Activated T-helper 1 cell treated with Interleukin-2 at 50 U/mL for 16 hours (primary cell): ENCODE measurements around the gene USP7.
A peak's percentile ranks its signal among the peaks of the same experiment; 100 is the strongest.
"Not testable (repeated sequence)": the region's sequence is repeated elsewhere in the genome, so short reads cannot be mapped to it uniquely, and the experiment has no call there.

Source experiments
- DNase-seq: peaks from one replicate; pipeline ENCODE4 v3.0.0-alpha.2; 2020; ENCODE audit warnings: low read depth

USP7 gene

DNA sequence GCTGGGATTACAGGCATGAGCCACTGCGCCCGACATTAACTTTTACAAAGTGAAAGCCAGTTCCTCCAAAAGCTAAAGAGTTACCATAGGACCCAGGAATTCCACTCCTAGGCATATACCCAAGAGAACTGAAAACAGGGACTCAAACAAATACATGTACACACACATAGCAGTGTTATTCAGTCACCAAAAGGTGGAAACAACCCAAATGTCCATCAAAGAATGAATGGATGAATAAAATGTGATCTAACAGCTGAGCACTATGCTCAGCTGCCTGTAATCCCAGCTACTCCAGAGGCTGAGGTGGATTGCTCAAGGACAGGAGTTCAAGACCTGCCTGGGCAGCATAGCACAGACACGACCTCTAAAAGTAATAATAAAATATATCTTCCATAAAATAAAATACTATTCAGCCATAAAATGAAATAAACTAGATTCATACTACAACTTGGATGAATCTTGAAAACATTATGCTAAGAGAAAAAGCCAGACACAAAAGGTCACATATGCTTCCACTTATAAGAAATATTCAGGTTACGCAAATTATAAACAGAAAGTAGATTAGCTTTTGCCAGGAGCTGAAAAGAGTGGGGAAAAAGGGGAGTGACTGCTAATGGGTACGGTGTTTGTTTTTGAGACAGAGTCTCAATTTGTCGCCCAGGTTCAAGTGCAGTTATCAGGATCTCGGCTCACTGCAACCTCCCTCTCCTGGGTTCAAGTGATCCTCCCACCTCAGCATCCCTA lies 9.3 kb upstream of the USP7 start:
- DNase-seq, result no peak

GRCh38 chr16:8971416-8971815 lies 7.7 kb upstream of the USP7 start:
- no peak for DNase-seq

GRCh38 chr16:8969202-8969897 lies 5.6 kb upstream of the USP7 start:
- not testable (repeated sequence) for DNase-seq

GRCh38 chr16:8968054-8968453 lies 4.3 kb upstream of the USP7 start:
- not testable (repeated sequence) for DNase-seq

DNA sequence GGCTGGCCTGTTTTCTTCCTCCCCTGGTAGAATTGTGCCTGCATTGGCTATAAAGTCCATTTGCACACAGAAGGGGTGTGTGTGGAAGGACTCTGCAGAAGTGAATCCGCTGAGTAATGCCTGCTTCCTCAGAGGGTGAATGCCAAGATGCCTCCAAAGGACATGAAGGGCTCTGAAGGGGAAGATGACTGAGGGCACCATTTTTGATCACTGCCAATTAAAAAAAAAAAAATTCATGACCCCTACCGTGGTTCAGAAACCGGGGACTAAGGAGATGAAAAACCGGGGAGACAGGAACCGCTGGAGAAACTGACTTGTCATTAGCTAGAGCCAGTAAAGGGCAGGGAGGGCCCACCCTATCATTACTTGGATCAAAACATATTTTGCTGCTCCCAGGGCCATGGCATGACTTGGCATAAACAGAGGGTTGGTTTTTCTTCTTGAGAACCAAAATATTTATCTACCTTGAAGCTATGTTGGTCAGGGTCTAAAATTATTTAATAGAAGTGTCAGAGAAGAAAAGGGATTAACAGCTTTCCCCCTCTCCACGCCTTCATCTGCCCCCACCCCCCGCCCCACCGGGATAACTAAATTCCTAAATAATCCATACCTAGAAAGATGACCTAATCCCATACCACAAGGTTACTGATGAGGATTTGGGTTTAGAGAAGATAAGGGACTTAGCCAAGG lies 3.6 kb upstream of the USP7 start:
- no peak for DNase-seq

DNA sequence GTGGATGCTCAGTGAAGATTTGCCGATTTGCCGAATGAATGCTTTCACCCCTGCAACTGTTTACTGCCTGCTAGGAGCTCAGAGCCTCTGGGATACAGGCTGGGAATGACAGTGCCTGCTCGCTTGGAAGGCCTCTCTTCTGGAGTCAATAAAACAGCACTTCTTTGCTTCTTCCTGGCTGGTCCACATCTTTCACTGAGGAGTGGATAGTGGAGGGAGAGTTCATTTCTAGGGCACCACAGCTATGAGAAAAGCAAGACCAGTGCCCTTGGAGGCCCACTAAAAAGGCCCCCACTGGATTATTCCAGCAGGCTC lies 3.1 kb upstream of the USP7 start:
- DNase-seq, result no peak

GRCh38 chr16:8964462-8964861 lies 756 bp upstream of the USP7 start:
- DNase-seq, result no peak

DNA sequence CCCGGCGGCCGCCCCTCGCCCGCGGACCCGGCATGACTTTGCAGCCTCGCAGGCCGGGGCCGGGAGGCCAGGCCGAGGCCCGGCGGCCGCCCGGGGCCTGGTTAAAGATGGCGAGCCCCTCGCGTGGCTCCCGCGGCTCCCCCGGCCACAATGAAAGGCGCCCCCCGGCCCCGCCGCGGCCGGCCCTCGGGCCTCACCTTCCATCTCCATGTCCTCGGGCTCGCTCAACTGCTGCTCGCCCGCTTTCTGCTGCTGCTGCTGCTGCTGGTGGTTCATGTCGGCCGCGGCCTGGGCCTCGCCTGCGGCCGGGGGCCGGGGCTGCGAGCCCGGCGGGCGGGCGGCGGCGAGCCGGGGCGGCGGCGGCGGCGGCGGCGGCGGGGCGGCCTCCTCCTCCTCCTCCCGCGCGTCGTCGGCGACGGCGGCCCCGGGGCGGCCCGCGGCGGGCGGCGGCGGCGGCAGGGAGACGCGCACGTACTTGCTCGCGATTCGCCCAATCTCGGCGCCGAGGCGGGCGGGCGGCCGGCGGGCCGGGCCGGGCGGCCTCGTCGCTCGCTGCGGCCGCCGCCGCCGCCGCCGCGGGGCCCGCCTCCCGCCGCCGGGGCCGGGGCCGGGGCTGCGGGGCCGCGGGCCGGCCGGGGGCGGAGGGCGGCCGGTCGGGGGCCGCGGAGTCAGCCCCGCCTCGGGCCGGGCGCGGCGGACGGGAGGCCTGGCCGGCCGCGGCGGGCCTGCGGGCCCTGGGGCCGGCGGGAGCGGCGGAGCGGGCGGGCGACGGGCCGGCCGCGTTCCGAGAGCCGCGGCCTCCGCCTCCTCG lies 491 bp downstream of the USP7 start:
- no peak for DNase-seq

DNA sequence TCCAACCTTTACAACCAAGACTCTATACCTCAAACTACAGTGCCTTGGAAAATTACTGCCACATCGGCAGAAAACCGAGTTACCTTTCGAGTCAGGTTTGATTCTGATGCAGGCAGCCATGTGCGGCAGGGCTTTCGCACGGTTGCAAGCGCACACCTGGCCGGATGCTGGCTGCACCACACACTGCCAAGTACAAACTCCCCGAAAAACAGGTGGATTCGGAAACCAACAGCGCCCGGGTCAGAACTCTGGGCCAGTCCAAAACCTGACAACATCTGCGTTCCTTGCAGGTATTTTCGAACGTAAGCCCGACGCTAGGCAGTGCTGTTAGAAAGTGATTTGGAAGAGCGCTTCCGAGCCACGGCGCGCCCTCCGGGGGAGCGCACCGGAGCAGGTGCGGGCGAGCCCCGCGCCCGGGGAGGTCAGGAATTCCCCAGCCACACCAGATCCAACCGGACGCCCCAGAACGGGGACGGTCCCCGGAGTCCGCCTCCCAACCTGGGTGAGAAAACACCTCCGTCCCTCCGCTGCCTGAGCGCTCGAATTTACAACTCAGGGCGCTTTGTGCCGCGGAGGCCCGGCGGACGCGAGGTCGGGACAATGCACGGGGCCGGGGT lies 1.2 kb downstream of the USP7 start:
- DNase-seq, result peak; percentile 45

- DNase-seq, result no peak
These were observed 1.8 kb downstream of the USP7 start for GRCh38 chr16:8961811-8962390.

- DNase-seq, result no peak
These were observed 3.0 kb downstream of the USP7 start for GRCh38 chr16:8960788-8961109.

- DNase-seq, result no peak
These were observed 3.6 kb downstream of the USP7 start for GRCh38 chr16:8959921-8960787.

- no peak for DNase-seq
These were observed 5.2 kb downstream of the USP7 start for GRCh38 chr16:8958344-8959167.

- DNase-seq, result no peak
These were observed 6.1 kb downstream of the USP7 start for GRCh38 chr16:8957509-8958157.

DNA sequence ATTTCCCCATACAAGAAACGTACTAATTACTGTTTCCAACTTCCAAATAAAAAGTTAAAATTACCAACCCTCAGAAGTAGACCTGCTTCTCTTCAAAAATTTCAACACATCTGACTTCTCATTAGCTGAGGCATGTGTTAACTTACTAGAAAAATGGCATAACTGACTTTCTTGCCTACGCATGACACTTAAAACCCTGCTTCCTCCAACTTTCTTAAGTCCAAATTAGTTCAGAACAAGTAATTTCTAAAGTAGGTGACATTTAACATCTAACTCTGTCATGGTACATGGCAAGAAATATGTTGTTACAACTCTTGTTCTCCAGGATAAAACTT lies 6.7 kb downstream of the USP7 start:
- no peak for DNase-seq

GRCh38 chr16:8956265-8957062 lies 7.2 kb downstream of the USP7 start:
- DNase-seq, result no peak

DNA sequence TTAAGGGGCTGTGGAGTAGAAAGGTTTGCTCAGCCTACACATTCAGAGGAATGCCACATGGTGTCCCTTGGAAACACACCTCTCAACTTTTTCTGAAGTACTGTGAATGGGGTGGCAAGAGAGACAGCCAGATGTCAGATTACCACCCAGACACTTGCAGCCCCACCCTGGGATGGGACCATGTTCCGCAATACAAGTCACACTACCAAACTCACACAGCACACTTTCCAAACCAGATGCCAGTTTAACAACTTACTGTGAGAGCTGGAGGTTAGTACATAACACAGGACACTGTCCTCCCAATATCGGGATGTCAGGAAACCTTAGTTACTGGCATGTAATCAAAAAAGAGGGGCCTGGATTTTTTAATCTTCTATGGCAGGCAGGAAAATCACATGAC lies 7.9 kb downstream of the USP7 start:
- no peak for DNase-seq

DNA sequence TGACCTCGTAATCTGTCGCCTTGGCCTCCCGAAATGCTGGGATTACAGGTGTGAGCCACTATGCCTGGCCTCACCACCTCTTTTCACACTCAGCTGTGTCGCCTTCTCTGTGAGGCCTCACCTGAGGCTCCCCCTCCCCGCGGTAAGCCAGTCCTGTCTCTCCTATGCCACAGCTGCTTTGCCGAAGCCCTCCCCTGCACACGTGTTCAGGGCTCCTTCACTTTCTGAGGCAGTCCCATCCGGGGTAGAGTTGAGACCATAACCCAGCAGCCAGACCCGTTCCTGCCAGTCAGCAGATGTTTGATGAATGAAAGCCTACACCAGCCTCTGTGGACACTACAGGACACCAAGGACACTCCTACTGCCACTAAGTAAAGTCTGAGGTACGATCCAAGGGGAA lies 10.6 kb downstream of the USP7 start:
- no peak for DNase-seq

DNA sequence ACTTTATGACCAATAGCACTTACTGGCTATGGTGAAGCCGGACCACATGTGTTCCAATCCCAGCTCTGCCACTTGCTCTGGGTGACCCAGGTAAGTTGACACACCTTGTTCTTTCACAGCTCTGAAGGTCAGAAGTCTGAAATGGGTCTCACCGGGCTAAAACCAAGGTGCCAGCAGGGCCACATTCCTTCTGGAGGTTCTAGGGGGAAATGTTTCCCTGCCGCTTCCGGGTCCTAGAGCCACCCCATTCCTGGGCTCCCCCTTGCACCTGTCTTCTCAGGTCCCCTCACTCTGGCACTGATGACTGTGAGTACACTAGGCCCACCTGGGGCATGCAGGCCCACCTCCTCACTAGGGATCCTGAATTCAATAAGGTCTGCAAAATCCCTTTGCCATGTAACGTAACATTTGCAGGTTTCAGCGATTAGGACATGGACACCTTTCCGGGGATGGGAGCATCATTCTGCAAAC lies 11.4 kb downstream of the USP7 start:
- DNase-seq, result no peak
